GM18511 (cell line): ENCODE results near the gene HPSE.
"Not testable (repeated sequence)": the region's sequence is repeated elsewhere in the genome, so short reads cannot be mapped to it uniquely, and the experiment has no call there.

ENCODE experiments used
- ATAC-seq: cut with Tn5 transposase; IDR thresholded peaks from one replicate; pipeline ENCODE4 v1.9.1; 2021; ENCODE audit warnings: mild to moderate bottlenecking, moderate library complexity; ENCODE audit not compliant: unreplicated experiment

Gene HPSE

GRCh38 chr4:83335701-83336100 lies 1.1 kb upstream of the HPSE start:
- no peak for ATAC-seq

DNA sequence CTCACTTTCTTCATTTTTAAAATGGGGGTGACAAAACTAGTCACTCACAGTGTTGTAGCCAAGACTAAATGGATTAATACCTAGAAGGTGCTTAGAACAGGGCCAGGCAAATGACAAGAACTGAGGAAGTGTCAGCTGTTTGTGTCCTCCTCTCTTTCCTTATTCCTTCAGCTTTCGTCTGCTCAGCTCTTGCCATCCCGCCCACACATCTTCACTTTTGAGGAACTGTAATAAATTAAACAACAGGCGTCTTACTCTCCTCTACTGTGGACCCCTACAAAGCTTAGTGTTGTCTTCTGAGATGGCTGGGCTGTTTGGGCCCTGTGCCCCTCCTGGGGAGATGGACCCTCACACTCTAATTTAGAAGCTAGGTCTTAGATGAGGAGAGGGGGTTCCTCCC lies 2.7 kb downstream of the HPSE start:
- ATAC-seq: no peak

GRCh38 chr4:83329521-83330110 lies 5.0 kb downstream of the HPSE start:
- no peak for ATAC-seq

GRCh38 chr4:83328521-83329187 lies 6.0 kb downstream of the HPSE start:
- no peak for ATAC-seq

- no peak for ATAC-seq
These were observed 8.1 kb downstream of the HPSE start for GRCh38 chr4:83326546-83326945.

DNA sequence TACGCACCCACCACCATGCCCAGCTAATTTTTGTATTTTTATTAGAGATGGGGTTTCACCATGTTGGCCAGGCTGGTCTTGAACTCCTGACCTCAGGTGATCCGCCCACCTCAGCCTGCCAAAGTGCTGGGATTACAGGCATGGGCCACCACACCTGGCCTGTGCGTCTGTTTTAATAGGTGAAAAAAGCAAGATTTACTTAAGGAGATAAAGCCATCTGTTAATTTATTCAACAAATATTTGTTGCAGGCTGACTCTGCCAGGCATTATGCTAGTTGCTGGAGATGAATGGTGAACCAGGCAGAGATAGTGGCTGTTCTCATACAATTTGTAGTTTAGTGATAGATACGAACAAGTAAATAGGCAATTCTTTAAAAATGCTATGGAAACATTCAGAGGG lies 9.3 kb downstream of the HPSE start:
- not testable (repeated sequence) for ATAC-seq

DNA sequence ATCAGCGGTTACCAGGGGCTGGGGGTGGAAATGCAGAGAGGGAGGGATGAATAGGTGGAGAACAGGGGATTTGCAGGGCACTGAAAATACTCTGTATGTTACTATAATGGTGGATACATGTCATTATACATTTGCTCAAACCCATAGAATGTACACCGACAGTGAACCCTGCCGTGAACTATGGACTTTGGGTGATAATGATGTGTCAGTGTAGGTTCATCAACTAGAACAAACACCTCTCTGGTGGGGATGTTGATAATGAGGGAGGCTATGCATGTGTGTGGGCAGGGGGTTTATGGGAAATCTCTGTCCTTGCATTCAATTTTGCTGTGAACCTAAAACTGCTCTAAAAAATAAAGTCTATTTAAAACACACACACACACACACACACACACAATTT lies 11.5 kb downstream of the HPSE start:
- ATAC-seq: no peak

DNA sequence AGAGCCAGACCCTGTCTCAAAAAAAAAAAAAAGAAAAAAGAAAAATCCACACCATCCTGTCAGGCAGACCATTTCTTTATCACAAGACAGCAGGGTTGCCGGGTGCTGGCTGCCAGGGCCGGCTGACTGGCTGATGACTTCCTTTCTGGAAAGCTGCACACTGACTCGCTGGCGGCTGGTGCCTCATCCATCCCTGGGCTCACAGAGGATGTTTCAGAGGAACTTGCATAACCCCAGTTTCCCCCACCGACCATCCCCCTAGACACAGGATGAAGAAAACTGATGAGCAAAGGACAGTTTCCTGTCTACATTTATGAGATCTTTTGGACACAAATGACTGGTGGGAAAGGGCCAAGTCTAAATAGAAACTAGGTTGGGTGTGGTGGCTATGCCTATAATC lies 14.1 kb downstream of the HPSE start:
- ATAC-seq: no peak

- no peak for ATAC-seq
These were observed 16.0 kb downstream of the HPSE start for GRCh38 chr4:83318666-83319065.

GRCh38 chr4:83317671-83318070 lies 17.0 kb downstream of the HPSE start:
- ATAC-seq: no peak

- no peak for ATAC-seq
These were observed 18.0 kb downstream of the HPSE start for GRCh38 chr4:83316459-83317165.

DNA sequence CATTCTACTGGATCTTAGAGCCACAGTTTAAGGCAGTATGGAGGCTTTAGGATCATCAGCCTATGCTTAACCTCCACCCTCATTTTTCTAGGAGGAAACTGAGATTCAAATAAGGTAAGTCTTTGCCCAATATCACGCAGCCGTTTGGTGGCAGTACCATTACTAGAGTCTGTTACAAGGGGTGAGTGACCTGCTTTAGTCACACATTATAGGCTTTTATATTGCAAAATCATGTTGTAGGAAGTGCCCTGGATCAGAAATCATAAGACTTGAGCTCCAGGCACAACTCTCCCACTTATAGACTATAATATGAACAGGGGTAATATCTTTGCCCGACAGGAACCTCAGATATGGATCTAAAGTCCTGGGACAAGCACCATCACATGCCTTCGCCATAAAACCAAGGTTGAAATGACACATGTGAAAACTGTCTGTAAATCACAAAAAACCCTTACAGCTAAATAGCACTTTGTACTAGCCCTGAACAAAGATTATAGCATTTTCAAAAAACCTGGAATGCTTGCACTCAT lies 19.2 kb downstream of the HPSE start:
- no peak for ATAC-seq

DNA sequence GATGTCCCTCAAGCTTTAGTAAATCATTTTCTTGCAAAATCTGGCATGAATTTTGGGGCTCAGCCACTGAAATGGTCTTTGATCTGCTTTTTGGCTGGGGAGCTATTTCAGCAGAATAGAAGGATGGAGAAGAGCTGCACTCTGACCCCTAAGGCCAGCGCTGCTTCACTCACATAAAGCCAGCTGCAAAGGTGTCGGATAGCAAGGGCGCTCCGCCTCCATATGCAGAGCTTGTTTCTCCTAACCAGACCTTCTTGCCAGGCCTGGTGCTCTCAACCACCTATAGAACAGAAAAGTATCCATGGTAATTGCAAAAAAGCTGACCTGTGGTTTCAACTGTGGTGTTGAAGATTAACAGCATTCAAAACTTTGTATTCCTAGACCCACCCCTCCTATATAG lies 26.0 kb downstream of the HPSE start:
- no peak for ATAC-seq

- ATAC-seq: no peak
These were observed 26.7 kb downstream of the HPSE start for GRCh38 chr4:83307920-83308319.

- ATAC-seq: no peak
These were observed 29.5 kb downstream of the HPSE start for GRCh38 chr4:83305187-83305586.

- ATAC-seq: no peak
These were observed 36.9 kb downstream of the HPSE start for GRCh38 chr4:83297548-83298260.

- ATAC-seq: no peak
These were observed 41.2 kb downstream of the HPSE start for GRCh38 chr4:83293305-83294046.

DNA sequence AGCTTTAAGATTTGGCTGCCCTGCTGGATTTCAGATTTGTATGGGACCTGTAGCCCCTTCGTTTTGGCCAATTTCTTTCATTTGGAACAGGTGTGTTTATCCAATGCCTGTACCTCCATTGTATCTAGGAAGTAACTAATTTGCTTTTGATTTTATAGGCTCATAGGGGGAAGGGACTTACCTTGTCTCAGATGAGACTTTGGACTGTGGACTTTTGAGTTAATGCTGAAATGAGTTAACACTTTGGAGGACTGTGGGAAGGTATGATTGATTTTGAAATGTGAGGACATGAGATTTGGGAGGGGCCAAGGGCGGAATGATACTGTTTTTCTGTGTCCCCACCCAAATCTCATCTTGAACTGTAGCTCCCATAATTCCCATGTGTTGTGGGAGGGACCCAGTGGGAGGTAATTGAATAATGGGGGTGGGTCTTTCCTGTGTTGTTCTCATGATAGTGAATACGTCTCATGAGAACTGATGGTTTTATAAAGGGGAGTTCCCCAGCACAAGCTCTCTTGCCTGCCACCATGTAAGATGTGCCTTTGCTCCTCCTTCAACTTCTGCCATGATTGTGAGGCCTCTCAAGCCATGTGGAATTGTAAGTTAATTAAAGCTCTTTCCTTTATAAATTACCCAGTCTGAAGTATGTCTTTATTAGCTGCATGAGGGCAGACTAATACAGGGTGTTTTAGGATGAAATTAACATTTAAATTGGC lies 44.4 kb downstream of the HPSE start:
- not testable (repeated sequence) for ATAC-seq

- not testable (repeated sequence) for ATAC-seq
These were observed 46.3 kb downstream of the HPSE start for GRCh38 chr4:83288381-83288780.

GRCh38 chr4:83285055-83285407 lies 49.6 kb downstream of the HPSE start:
- peak; percentile 21 for ATAC-seq
